Measurements from ENCODE around the gene POLD4. TPM values are rescaled to one million over a fixed set of nuclear protein-coding genes. Genes with fewer than 3 reads are reported as not detected.

The POLD4 gene
- total and polyA plus RNA-seq, 4 donors: 18.8 to 246 (median 86.0) TPM

GRCh38 chr11:67387518-67387917 is 34.2 kb upstream of the POLD4 start (continued):
- TF ChIP-seq RAD21 (IDR thresholded peaks at IDR 0.05): no peak

GRCh38 chr11:67387069-67387468 is 33.7 kb upstream of the POLD4 start:
- no peak for DNase-seq (ENCODE audit: low spot score)

More at GRCh38 chr11:67387069-67387468, 33.7 kb upstream of the POLD4 start:
- Histone ChIP-seq H3K4me3 (ENCODE audit: low read depth in 1 of 3, low read length in 3 of 3) (no peak overlapping the region), H3K36me3 (ENCODE audit: control insufficient read depth in 4 of 4, insufficient read depth in 3 of 4, low read depth in 1 of 4, low read length in 3 of 4) (no peaks in the 10 kb centered on the region), H3K9ac (ENCODE audit: low read depth in 1 of 2, low read length in 2 of 2) (no peak overlapping the region), H3K4me1 (ENCODE audit: control insufficient read depth in 4 of 4, insufficient read depth in 4 of 4, low read length in 3 of 4) (peaks cover 0 to 13% (median 9%) of the 10 kb centered on the region in 4 donors), H3K27ac (ENCODE audit: low read depth in 1 of 2, low read length in 2 of 2) (no peak overlapping the region), H3K27me3 (ENCODE audit: control insufficient read depth in 4 of 4, insufficient read depth in 4 of 4, low read length in 3 of 4) (no peaks in the 10 kb centered on the region), H3K9me3 (ENCODE audit: control insufficient read depth in 4 of 4, low read length in 3 of 4) (no peaks in the 10 kb centered on the region)
- 44% methylated on average over 9 of the region's 9 CpGs for WGBS
- TF ChIP-seq ZBTB33 (IDR thresholded peaks at IDR 0.05) (no peak), HNF4A (conservative IDR thresholded peaks at IDR 0.05) (no peak), HNF4G (IDR thresholded peaks at IDR 0.05) (no peak), FOXA2 (IDR thresholded peaks at IDR 0.05) (no peak), YY1 (IDR thresholded peaks at IDR 0.05) (no peak), NR2F2 (IDR thresholded peaks at IDR 0.05) (no peak), REST (IDR thresholded peaks at IDR 0.05) (no peak), JUND (IDR thresholded peaks at IDR 0.05) (no peak), RAD21 (IDR thresholded peaks at IDR 0.05) (no peak), EGR1 (IDR thresholded peaks at IDR 0.05; ENCODE audit: low read depth in 2 of 2) (no peak), SP1 (IDR thresholded peaks at IDR 0.05) (no peak), TAF1 (conservative IDR thresholded peaks at IDR 0.05) (no peak), CTCF (IDR thresholded peaks at IDR 0.05; ENCODE audit: low read depth, low read length, missing input control) (no peak), GABPA (IDR thresholded peaks at IDR 0.05 in 1 of 2, conservative IDR thresholded peaks at IDR 0.05 in 1 of 2) (no peak), FOXA1 (IDR thresholded peaks at IDR 0.05) (no peak), RXRA (IDR thresholded peaks at IDR 0.05) (no peak)
- TF ChIP-seq, protein P1, sequence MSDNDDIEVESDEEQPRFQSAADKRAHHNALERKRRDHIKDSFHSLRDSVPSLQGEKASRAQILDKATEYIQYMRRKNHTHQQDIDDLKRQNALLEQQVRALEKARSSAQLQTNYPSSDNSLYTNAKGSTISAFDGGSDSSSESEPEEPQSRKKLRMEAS (IDR thresholded peaks at IDR 0.05): no peak
- TF ChIP-seq, protein P2, sequence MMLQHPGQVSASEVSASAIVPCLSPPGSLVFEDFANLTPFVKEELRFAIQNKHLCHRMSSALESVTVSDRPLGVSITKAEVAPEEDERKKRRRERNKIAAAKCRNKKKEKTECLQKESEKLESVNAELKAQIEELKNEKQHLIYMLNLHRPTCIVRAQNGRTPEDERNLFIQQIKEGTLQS (IDR thresholded peaks at IDR 0.05): no peak
